SKM-1 (cell line): ENCODE data around the gene KRT86.
"Not testable (repeated sequence)": the region's sequence is repeated elsewhere in the genome, so short reads cannot be mapped to it uniquely, and the experiment has no call there.

ENCODE experiments used
- DNase-seq: peaks from one replicate; lab custom pipeline; 2025; ENCODE audit not compliant: unreplicated experiment; lab: John Stamatoyannopoulos, UW

KRT86 gene

DNA sequence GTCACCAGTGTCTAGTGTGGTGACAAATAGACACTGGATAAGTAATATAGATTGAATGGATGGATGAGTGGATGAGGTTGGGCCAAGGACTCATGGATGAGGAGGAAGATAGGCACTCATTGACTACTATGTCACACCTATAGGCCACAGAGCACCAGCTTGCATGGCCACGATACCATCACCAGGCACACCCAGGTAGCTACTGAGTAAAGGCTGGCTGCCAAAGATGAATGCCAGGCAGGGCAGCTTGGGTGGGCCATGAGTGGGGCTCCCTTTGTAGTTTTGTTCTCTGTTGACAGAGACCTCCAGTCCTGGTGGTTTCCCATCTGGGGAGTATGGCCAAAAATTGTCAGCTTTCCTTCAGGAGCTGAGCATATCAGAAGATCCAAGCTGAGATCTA, 57.9 kb downstream of the KRT86 start:
- no peak for DNase-seq

DNA sequence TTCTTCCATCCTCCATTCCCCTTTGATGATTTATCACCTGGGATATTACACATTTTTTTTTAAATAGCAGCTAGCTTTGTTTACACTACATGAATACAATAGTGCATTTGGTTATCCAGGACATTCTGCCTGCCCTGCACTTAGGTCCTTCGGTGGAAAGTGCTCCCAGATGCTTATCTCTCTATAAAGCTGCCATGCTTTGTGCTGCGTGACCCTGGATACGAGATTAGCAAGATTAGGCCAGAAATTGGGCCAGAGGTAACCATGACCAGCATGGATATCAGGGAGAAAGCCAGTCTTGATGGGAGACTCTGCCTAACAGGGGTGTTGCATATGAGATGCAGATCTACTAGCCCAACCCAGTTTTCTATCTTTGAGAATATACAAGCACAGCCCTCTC, 58.9 kb downstream of the KRT86 start:
- DNase-seq, result no peak

DNA sequence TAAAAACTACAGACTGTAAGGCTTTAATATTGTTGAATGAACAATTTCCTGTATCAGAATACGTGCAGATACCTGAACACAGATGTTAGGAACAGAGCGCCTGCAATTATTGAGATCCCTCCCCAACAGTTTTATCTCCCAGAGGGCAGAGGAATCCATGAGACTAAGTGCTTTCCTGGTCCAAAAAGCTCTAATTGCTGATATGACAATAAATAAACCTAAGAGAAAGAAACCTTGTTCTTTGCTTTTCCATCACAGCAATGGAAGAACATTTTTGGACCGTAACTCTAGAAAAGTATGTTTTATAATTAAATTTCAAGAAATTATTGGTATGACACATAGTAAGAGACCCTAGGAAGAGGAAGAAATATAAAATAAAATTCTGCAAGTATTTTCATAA, 59.7 kb downstream of the KRT86 start:
- DNase-seq, result no peak

DNA sequence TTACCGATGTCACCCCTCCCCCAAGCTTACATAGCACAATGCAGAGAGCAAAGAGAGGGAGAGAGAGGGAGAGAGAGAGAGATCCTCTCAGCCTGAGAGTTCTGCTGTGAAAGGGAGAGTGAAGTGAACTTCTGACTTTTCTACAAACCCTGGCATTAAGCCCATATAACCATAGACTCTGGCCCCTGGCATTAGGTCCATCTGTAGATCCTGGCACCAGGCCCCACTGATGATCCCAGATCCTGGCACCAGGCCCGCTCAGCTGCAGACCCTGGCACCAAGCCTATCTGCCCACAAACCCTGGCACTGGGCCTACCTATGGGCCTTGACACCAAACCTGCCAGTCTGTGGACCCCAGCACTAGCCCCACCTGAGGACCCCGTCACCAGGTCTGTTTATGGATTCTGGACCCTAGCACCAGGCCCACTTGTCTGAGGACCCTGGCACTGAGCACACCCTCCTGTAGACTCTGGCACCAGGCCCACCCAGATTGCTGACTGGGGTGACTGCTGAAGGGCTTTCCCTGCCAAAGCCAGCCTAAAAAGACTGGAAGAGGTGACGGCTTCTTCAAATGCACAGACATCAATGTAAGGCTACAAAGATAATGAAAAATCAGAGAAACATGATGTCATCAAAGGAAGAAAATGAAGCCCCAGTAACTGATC, 61.3 kb downstream of the KRT86 start:
- DNase-seq, result no peak

DNA sequence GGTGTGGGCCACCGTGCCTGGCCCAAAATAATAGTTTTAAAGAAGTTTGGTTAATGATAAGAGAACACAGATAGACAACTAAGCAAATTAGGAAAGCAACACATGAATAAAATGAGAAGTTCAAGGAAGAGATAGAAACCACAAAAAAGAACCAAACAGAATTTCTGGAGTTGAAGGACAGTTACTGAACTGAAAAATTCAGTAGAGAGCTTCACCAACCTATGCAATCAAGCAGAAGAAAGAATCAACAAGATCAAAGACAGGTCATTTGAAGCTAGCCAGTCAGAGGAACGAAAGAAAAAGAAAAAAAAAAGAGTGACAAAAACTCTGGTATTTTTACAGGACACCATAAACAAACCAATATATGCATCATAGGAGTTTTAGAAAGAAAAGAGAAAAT, 62.2 kb downstream of the KRT86 start:
- no peak for DNase-seq

DNA sequence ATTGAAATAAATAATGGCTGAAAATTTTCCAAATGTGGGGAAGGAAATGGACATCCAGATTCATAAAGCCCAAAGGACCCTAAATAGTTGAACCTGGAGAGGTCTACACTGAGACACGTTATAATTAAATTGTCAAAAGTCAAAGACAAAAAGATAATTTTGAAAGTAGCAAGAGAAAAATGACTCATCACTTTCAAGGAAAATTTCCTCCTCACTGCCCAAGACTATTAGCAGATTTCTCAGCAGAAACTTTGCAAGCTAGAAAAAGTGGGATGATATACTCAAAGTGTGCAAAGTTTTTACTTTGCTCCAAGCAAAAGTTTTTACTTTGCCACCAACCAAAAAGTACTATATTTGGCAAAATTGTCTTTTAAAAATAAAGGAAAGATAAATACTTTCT, 62.6 kb downstream of the KRT86 start:
- no peak for DNase-seq

DNA sequence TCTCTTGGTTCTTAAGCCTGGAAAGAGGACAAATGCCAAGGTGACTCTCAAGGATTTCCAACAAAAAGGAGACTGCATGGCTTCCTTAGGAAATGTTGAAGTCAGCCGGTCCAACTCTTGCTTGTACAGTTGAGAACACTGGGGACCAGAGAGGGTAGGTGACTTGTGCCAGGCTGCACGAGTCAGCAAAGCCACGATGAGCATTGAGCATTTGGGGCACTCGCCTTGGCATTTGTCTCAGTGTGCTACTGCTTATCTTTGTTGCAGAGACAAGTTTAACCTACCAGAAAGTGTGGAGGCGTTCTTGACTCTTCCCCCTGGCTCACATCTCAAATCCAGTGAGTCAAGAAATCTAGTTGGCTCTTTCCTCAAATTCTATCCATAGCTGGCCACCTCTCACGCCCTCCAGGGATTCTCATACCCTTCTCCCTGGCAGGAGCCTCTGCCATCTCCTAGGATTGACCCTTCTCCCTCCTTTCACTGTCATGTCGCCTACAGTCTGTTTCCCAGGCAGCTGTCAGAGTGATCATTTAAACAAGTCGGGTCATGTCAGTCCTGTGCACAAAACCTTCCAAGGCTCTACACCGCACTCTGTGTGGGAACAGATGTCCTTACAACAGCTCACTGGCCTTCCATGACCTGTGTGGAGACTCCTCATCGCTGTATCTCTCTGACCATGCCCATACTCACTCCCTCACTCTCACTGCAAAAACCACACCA, 64.0 kb downstream of the KRT86 start:
- no peak for DNase-seq

DNA sequence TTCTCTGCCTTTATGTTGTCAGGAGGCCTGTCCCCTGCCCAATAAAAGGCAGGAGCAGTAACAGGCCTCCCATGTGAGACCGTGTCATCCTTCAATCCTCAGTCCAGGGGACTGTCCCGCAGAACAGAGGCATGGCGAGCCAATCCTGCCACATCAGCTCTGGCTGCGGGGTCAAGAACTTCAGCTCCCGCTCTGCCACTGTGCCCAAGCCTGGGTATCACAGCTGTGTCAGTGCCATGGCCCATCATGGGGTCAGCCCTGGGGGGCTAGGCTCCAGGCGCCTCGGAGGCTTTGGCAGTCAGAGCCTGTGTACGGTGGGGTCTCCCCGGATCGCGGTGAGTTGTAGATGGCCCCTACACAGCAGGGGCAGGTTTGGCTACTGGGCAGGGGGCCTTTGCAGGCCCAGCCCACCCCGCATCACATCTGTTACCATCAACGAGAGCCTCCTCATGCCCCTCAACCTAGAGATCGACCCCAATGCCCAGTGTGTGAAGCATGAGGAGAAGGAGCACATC, 66.7 kb downstream of the KRT86 start:
- no peak for DNase-seq

DNA sequence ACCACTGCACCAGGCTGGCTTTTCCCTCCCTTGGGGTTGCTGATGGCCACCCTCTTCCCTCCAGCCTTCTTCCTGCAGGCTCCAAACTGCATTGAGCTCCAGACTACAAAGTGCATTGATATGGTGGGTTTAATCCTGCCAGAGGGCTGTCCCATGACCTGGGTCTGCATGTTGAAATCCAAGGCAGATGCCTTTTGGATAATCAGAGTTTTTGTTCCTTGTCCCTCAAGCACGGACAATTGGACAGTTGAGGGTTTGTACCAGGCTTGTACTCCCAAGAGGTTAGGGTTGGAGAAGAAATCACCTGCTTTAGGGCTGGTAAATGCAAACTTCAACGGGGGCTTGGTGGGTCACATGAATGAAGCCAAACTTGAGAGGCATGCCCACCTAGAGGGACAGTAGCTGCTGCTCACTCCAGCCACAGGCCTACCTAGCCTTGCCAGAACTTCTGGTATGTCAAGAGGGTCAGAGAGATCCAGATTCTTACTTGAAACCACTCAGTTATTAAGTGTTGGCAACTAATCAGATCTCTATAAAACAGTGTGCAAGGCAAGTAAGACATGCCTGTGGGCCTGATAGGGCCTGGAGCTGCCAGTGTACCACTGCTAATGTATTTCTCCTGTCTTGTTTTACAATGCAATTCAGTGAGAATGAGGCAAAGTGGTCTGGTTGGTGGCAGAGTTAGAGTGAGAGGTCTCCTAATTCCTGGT, 68.5 kb downstream of the KRT86 start:
- DNase-seq, result no peak

DNA sequence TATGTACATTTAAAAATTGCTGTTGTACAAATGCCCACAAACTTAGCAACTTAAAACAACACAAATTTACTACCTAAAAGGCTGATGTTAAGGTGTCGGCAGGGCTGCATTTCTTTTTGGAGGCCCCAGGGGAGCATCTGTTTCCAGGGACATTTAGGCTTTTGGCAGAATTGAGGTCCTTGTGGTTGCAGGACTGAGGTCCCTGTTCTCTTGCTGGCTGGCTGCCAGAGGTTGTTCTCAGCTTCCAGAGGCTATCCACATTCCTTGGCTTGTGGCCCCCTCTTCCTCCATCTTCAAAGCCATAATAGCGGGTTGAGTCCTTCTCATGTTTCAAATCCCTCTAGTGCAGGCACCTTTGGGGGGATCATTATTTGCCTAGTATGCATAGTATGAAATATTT, 69.1 kb downstream of the KRT86 start:
- no peak for DNase-seq

DNA sequence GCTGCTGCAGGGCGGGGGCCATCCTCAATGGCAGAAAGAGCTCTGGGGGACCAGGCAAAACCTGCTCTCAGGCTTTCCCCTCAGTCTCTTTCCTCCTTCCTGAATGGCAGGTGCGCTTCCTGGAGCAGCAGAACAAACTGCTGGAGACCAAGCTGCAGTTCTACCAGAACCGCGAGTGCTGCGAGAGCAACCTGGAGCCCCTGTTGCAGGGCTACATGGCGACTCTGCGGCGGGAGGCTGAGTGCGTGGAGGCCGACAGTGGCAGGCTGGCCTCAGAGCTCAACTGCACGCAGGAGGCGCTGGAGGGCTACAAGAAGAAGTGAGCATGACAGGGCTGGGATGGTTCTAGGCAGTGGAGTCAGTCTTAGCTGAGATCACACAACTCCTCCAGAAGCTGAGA, 69.7 kb downstream of the KRT86 start:
- no peak for DNase-seq

DNA sequence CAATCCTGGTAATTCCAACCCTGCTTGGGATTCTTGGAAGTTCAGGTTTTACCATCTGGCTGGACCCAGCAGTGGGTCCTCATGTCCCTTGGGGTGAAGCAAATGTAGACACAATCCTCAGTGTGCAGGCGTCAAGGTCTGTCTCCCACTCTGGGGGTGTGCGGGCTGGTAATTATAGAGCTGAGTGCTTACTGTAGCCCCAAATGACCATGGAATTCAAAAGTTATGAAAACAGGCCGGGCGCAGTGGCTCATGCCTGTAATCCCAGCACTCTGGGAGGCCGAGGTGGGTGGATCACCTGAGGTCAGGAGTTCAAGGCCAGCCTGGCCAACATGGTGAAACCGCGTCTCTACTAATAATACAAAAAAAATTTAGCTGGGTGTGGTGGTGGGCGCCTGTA, 70.6 kb downstream of the KRT86 start:
- DNase-seq, result not testable (repeated sequence)

DNA sequence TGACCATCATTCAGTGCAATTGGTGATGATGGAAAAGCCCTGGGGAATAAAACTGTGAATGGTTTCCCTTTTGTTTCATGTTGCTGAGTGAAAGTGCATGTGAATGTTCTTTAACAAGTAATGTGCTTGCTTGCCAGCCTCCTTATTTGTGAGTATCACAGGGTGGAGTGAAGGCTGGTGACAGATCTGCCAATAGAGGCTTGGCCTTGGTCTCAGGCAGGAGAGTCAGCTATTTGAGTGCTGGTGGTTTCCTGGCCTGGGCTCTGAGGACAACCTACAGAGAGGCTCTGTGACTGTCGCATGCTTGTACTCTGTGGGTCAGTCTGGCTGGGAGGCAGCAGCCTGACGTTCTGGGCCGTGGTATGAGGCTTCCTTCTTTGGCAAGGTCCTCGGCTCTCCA, 72.1 kb downstream of the KRT86 start:
- no peak for DNase-seq

DNA sequence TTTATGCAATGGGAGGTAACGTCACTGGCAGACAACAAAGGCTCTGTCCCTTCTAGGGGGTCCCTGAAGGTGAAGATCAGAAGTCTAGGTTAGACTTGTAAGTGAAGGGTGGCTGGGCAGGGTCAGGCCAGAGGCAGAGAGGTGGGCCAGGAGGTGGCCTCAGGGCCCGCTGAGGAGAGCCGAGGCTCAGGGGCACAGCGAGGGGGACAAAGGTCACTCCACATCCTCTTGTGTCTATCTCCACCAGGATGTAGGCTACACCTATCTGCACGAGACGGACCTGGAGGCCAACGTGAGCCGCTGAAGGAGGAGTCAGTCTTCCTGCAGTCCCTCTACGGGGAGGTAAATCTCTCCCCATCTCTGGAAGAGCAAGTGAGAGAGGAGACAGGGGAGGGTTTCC, 72.6 kb downstream of the KRT86 start:
- DNase-seq, result no peak

DNA sequence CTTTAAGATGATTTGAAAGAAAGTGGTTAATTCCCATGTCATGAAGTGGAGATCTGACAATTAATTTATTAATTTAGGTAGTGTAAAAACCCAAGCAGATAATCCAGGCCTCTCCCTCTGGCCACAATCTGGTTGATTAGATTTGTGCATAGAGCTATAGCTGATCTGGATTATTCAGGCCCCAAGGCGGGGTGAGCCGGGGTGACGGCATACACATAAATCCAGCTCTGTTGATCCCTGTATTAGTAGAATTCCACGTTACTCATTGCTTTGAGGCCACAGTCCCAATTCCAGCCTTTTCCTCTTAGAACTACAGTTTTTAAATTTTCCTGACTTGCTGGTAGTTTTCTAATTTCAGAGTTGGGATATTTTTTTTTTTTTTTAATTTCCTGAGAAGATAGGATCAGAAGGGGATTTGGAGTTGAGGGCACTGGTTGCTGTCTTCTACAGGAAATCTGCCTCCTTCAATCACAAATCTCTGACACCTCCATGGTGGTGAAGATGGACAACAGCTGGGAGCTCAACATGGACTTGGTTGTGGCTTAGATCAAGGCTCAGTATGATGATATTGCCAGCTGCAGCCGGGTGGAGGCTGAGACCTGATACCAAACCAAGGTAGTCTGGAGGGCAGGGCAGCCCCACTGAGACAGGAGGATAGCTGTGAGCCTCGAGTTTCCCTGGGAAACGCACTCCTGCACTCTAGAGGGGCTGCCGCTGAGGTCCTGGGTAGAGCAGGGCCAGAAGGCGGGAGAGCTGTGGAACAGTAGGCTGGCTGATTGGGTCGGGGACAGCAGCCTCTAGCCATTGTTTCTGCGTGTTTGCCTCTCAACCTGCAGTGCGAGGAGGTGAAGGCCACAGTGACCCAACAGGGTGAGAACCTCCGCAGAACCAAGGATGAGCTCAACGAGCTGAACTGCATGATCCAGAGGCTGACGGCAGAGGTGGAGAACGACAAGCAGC, 73.4 kb downstream of the KRT86 start:
- no peak for DNase-seq

DNA sequence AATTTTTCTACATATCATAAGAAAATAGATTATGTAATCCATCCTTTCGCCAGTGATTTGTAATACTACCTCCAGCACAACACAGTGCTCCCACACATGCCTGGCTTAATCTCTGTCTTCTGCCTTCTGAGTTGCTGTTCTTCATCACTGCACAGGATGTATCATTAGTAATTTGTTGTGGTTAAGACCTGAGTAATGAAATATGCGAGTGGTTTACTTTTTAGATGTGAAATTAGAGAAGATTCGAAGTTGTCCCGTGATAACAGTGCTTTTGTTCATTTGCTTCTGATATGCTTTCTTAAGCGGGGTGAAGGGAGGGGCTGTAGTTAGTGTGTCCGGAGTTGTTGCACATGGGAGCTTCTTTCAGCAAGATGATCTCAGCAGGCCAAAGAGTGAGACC, 74.8 kb downstream of the KRT86 start:
- no peak for DNase-seq

DNA sequence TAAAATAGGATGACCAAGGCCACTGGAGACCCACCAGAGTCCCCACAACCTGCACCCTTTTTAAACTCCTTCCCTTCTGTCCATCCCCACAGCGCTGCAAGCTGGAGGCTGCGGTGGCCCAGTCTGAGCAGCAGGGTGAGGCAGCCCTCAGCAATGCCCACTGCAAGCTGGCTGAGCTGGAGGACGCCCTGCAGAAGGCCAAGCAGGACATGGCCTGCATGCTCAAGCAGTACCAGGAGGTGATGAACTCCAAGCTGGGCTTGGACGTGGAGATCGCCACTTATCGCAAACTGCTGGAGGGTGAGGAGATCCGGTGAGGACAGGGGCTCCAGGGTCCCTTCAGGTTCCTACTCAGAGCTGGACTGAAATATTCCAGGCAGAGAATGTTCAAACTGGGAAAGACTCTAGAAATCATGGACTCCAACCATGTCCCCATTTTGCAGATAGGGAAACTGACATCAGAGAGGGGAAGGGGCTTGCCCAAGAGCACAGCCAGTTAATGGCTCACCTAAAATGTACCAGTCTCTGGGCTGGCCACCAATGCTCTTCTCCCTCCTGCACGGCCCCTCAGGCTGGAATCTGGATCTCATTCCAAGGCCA, 75.7 kb downstream of the KRT86 start:
- DNase-seq, result no peak

DNA sequence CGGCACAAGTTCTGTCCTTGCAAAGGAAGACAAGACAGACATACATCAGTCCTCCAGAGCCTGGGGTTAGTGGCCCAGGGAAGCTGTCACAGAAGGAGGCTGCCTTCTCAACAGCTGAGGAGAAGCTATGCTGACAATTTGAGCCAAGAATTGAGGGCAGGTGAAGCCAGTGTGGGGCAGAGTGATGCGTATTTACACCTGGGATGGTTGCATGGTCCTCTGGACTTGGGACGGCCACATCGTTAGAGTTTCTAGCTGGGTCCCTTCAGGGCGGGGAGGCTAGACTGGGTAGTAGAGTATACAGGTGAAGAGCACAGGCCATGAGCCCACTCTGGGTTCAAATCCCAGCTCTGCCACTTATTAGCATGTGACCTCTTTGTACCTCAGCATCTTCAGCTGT, 76.3 kb downstream of the KRT86 start:
- DNase-seq, result no peak

DNA sequence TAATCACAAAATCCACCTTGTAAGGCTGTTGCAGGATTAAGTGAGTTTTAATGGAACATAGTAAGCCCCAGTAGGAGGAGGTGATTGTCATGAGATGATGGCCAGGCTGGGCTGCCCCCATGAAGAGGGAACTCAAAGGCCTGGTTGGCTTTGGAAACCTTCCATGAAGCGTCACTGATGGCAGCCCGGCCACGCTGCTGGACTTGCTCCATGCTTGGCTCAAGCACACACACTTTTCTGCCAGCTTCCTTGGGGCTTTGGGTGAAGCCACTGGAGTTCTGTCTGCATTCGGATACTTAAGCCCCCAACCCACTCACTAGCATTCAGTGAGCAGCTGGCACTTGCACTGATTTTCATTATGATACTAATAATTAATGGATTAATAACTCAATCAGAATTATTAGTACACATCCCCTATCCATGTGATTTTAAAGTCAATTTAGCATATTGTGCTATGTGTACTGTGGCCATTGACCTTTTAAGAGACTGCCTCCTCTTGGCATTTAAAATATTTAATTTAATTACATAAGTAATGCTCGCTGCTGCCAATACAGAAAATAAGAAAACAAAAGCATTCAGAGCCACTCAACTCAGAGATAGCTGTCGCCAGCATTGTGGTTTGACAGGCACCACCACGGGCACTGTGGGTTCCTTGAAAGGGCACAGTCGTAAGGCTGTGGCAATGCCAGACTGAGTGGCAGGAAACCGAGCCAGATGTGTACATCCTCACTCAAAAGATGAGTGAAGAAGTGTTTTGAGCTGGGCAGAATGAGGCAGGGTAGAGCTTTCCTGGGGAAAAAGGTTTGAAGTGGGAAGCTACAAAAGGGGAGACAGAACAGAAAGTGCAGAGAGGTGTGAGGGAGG, 77.0 kb downstream of the KRT86 start:
- no peak for DNase-seq

DNA sequence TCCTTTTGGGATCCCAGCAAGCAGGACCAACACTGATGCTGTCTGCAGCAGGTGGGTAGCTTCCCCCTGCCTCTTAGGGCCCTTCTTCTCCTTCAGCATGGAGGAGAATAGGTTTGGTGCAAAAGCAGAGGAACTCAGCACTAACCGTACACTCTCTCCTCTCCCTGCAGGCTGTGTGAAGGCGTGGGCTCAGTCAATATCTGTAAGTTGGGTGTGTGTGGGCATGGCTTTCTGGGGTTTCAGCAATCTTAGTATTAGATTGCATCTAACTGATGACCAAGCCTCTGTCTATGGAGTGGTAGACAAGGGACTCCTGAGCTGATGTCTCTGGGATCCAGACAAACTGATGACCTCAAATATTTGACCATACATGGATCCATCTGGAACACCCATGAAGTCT, 78.5 kb downstream of the KRT86 start:
- no peak for DNase-seq
